GM23338 (cell line): ENCODE data around the gene UBASH3A.

Source experiments
- EZH2 ChIP-seq: fragments of 200-600 bp; sonication (generic); IDR thresholded peaks from one replicate; pipeline ENCODE4 v1.8.0; 2017; ENCODE audit warnings: antibody characterized with exemption, mild to moderate bottlenecking, low read depth; ENCODE audit not compliant: unreplicated experiment
- POLR2AphosphoS5 ChIP-seq: IDR thresholded peaks from 2 replicates; pipeline ENCODE4 v1.6.1; 2016; ENCODE audit warnings: antibody characterized with exemption, low read depth
- TF ChIP-seq, protein P1 (sequence below), 2 experiments: fragments of 200-600 bp in 1 of 2; sonication (generic) in 1 of 2; conservative IDR thresholded peaks; 2 replicates each; pipeline versions ENCODE4 v1.5.1 to v1.6.1; 2016 to 2017; ENCODE audit warnings: antibody characterized with exemption in 2 of 2, low read depth in 2 of 2, mild to moderate bottlenecking in 2 of 2, moderate library complexity in 1 of 2
- TF ChIP-seq, protein P2 (sequence below): IDR thresholded peaks from one replicate; pipeline ENCODE4 v1.6.1; 2018; ENCODE audit warnings: antibody characterized with exemption; ENCODE audit not compliant: unreplicated experiment

DNA sequence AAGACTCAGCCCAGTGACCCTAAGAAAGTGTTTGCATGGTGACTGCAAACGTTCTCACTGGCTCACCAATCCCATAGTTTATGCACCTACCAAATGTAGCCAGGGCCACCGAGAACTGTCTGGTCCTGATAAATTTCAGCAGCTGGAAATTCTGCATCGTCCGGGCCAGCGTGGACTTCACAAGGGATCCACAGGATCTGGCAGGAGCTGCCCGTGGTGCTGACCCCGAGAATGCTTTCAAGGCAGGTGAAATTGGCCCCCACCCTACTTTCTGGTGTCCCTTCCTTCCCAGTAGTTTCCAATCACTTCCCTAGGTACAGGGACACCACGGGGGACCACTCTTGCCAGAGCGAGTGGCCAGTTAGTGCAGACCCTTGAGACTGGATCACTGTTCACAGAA is 26.2 kb downstream of the UBASH3A start:
- TF ChIP-seq, protein P1, sequence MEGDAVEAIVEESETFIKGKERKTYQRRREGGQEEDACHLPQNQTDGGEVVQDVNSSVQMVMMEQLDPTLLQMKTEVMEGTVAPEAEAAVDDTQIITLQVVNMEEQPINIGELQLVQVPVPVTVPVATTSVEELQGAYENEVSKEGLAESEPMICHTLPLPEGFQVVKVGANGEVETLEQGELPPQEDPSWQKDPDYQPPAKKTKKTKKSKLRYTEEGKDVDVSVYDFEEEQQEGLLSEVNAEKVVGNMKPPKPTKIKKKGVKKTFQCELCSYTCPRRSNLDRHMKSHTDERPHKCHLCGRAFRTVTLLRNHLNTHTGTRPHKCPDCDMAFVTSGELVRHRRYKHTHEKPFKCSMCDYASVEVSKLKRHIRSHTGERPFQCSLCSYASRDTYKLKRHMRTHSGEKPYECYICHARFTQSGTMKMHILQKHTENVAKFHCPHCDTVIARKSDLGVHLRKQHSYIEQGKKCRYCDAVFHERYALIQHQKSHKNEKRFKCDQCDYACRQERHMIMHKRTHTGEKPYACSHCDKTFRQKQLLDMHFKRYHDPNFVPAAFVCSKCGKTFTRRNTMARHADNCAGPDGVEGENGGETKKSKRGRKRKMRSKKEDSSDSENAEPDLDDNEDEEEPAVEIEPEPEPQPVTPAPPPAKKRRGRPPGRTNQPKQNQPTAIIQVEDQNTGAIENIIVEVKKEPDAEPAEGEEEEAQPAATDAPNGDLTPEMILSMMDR (conservative IDR thresholded peaks at IDR 0.05; ENCODE audit: low read depth in 2 of 2): no peak
- TF ChIP-seq POLR2AphosphoS5: no peak
- no peak for TF ChIP-seq EZH2
- TF ChIP-seq, protein P2, sequence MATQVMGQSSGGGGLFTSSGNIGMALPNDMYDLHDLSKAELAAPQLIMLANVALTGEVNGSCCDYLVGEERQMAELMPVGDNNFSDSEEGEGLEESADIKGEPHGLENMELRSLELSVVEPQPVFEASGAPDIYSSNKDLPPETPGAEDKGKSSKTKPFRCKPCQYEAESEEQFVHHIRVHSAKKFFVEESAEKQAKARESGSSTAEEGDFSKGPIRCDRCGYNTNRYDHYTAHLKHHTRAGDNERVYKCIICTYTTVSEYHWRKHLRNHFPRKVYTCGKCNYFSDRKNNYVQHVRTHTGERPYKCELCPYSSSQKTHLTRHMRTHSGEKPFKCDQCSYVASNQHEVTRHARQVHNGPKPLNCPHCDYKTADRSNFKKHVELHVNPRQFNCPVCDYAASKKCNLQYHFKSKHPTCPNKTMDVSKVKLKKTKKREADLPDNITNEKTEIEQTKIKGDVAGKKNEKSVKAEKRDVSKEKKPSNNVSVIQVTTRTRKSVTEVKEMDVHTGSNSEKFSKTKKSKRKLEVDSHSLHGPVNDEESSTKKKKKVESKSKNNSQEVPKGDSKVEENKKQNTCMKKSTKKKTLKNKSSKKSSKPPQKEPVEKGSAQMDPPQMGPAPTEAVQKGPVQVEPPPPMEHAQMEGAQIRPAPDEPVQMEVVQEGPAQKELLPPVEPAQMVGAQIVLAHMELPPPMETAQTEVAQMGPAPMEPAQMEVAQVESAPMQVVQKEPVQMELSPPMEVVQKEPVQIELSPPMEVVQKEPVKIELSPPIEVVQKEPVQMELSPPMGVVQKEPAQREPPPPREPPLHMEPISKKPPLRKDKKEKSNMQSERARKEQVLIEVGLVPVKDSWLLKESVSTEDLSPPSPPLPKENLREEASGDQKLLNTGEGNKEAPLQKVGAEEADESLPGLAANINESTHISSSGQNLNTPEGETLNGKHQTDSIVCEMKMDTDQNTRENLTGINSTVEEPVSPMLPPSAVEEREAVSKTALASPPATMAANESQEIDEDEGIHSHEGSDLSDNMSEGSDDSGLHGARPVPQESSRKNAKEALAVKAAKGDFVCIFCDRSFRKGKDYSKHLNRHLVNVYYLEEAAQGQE: peak; percentile 72
